CD4-positive, alpha-beta T cell treated with Interferon alpha-2 for 1 hour (primary cell): ENCODE measurements around the gene ADAD2.
"Not testable (repeated sequence)": the region's sequence is repeated elsewhere in the genome, so short reads cannot be mapped to it uniquely, and the experiment has no call there.

Source experiments
- DNase-seq, 2 donors: peaks; one replicate each; pipeline ENCODE4 v3.0.0-alpha.2; 2020 to 2022

ADAD2 gene

DNA sequence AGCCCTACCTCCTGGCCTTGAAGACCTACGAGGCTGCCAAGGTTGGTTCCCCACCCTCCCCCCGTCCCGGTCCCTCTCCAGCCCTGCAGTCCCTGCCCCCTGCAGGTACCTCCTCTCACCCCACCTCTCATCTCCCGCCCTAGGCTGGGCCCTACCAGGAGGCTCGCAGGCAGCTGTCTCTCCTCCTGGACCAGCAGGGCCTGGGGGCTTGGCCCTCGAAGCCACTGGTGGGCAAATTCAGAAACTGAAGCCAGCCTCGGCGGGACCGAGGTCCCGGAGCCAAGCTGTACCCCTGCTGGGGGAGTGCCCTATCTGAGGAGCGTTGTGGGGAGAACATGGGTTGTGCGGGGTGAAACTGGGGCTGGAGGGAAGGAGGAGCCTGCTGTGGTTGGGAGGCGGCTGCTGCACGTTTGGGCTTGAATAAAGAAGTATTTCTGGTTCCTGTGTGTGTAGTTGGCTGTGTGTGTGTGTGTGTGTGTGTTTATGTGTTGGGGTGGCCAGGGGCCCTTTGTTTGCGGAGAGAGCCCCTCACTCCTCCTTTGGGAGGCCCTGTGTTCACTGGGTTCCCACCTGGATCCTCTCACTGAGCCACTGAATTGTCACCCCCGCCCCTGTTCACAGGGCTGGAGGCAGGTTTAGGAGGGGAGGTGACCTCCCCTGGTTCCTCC lies 5.9 kb downstream of the ADAD2 start:
- DNase-seq, result no peak

DNA sequence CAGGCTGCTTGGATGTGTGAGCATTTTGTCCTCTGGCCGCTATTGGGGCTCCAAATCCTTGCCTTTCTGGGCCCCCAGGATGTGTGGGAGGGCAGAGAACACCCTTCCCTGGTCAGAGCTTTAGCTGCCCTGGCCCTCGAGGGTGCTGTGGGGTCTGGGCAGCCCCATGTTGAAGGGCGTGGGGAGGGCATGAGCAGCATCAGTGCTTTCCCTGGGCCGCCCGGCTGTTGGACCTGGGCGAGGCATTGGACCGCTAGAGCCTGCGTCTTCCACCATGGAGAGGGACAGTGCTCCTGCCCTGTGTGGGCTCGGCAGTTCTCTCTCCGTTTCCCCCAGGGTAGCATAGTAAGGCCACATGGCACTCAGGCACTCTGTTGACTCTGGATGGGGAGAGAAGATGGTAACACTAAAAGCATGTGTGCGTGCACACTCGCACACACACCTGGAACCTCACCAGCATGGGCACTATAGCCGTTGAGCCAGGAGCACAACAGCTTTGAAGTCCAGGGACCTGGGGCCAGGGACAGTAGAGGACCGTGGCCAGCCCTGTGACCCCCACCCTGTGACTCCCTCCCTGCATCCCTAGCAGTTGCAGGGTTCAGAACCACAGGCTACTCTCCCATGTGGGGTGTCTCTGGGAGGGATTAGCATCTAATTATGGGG lies 6.6 kb downstream of the ADAD2 start:
- DNase-seq, result no peak

DNA sequence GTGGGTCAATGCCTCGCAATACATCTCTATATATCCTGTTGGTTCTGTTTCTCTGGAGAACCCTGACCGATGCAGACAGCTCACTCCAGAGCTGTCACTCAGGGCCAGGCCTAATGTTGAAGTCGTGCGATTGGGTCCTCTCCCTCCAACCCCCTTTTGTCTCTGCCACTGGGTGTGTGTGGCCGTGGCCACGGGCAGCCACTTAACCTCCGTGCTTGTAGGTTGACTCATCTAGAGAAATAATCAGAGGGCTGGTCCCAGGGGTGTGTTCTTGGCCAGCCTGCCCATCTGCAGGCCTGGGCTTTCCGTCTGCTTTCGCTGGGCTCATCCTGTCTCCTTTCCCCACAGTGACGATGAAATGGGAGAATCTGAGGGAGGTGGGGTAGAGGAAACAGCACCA lies 7.4 kb downstream of the ADAD2 start:
- DNase-seq, result no peak

DNA sequence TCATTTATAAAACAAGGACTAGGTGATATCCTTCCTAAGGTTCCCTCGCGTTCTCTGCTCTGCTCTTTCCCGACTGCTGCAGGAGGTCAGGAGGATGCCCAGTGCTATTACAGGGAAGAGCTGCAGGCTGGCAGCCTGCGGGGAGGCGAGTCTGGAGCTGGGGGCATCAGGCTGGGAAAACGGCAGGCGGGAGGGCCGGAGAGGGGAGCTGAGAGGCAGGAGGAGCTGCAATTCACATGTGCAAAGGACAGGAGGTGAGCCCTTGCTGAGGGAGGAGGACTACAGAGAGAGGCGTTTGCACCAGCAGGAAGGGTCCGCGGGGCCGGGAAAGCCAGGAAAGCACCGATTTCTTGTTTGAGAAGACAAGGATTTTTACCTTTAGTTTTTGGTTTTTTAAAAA lies 8.1 kb downstream of the ADAD2 start:
- no peak for DNase-seq

DNA sequence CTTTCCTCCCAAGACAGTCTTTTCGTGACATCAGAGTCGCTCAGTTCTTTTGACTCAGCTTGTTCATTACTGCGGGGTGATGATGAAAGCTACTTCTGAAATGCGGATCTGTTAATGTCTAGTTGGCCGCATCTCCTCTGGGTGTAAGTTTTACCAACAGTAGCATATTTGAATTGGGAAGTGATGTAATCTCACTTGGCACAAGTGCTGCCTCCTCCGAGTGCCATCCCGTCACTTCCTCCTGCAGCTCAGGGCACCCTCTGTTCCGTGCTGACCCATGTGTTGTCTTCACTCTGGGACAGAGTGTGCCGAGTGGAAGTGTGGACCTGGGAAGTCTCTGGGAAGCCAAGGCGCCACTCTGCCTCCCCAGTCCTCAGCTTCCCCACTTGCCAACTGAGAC lies 8.9 kb downstream of the ADAD2 start:
- peak in 1 of 2 donors; percentile 36 for DNase-seq

DNA sequence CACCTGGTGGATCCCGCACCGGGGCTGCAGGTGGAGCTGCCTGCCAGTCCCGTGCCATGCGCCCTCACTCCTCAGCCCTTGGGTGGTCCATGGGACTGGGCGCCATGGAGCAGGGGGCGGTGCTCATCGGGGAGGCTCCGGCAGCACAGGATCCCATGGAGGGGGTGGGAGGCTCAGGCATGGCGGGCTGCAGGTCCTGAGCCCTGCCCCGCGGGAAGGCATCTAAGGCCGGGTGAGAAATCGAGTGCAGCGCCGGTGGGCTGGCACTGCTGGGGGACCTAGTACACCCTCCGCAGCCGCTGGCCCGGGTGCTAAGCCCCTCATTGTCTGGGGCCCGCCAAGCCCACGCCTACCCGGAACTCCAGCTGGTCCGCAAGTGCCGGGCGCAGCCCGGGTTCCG lies 13.6 kb downstream of the ADAD2 start:
- not testable (repeated sequence) for DNase-seq

DNA sequence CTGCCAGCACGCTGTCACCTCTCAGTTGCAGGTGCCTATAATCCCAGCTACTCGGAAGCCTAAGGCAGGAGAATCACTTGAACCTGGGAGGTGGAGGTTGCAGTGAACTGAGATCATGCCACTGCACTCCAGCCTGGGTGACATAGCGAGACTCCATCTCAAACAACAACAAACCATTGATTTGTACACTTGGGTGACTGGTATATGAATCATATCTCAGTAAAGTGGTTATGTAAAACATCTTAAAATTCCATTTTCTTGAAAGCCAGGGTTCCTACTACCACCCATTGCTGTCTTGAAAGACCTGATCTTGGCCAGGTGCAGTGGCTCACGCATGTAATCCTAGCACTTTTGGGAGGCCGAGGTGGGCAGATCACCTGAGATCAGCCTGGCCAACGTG lies 14.2 kb downstream of the ADAD2 start:
- not testable (repeated sequence) for DNase-seq

DNA sequence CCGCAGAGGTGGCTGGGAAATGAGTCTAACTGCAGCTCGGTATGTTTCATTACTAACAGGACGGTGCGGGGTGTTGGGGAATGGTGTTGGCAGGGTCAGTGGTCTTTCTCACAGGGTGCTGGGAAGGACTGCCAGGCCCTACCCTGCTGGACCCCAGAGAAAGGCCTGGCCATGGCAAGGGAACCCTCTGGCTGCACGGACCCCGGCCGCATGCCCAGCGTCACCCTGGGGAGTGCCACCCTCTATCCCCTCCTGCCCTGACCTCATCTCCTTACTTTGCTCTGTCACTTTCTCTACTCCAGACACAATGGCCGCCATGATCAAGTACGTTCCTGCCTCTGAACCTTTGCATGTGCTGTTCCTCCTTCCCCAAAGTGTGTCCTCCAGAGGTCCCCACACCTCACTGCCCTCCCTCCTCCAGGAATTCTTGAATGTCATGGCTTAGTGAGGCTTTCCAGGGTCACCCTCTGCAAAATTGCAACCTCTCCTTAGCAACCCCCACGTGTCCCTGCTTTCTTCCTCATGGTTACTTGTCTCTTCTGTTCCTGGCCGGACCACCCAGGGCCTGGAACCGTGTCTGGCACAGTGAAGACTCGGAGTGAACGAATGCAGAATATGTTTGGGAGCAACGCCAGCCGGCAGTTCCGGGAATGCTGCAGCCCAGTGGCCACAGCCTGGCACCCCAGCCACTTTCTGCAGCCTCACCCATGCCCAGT lies 15.2 kb downstream of the ADAD2 start:
- no peak for DNase-seq

DNA sequence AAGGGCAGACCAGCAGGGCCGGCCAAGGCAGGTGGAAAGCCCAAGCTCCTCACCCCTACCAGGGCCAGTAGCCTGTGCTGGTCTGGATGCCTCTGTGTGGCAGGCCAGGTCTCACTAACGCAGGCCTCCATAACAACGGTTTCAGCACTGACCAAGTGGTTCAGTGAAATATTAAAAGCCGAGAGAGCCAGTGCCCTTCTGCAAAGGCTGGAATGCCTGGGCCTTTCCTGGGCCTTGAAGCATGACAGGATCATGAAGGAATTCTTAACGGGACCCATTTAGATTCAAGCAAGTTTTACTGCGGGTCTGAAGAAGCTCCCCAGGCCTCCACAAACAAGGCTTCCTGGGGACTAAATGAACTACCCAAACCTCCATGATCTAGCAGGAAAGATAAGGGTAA lies 16.3 kb downstream of the ADAD2 start:
- no peak for DNase-seq

DNA sequence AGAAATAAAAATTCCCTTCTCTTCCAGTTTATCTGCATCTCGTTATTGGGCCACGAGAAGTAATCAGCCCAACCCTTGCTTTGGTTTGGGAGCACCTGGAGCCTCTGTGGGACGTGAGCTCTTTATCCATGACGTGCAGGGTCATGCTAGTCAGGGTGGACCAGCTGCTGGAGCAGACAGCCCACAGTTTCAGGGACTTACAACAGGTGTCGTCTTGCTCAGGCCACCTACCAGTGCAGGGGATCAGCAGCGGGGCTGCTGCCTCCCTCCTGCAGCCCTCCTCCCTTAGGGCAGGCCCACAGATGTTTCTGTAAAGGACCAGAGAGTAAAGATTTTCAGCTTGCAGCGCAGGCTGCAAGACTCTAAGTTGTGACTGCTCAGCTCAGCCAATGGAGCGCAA lies 16.9 kb downstream of the ADAD2 start:
- no peak for DNase-seq

DNA sequence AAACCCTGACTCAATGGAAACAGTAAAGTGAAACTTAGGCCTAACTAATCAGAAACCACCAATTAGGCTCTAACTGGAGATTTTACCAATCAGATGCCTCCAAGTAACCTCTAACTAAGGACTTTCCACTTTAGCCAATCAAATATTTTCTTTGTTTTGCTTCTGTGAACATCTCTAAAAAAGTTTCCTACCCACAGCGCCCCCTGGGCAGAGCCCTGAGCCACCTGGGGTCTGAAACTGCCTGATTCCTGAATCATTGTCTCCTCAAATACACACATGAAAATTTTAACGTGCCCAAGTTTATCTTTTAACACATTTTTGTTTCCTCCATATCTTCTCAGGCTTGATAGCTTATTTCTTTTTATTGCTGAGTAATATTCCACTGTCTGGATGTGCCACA lies 19.0 kb downstream of the ADAD2 start:
- no peak for DNase-seq

DNA sequence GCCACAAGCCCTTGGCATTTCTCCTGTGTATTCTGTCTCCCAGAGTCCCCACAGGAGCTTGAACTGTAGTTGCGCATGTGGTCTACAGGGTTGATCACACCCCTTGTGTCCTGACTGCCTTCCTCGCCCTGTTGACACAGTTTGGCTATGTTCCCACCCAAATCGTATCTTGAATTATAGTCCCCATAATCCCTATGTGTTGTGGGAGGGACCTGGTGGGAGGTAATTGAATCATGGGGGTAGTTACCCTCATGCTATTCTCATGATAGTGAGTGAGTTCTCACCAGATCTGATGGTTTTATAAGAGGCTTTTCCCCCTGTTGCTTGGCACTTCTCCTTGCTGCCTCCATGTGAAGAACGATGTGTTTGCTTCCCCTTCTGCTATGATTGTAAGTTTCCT lies 21.2 kb downstream of the ADAD2 start:
- no peak for DNase-seq

DNA sequence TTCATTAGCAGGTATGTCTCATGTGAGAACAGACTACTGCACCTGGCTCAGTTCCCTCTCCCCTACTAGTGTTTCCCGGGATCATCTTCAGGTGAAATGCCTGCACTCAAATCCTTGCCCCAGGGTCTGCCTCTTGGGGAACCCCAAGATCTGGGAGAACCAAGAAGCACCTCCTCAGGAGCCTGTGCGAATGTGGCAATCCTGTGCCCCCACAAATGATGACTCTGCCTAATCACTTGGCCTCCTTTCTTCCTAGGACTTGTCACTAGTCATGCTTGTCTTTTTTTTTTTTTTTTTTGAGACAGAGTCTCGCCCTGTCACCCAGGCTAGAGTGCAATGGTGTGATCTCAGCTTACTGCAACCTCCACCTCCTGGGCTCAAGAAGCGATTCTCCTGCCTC lies 21.7 kb downstream of the ADAD2 start:
- DNase-seq, result no peak

DNA sequence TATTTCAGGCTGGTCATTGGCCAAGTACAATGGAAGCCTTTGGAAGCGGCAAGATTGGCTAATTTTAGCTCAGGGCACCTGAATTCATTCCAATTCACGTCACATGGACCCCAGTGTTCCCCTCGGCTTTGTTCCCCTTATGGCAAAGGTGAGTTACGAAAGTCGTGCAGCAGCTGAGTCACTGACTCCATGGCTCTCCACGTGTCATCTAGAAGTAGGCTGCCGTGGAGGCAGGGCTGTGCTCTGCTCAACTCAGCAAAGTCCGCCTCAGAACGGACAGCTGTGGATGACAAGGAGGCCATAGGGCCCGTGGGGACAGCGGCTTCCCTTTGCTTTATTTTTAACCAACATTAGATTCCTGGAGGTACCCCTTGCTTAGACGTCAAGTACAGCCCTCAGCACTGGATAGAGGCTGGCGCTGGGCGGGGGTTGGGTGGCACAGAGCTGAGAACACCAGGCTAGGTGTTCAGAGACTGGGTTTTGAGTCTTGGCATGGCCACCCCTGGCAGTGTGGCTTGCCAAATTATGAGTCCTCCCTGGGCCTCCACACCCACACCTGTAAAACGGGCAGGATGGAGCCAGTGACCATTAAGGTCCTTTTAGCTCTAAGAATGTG lies 23.6 kb downstream of the ADAD2 start:
- no peak for DNase-seq

DNA sequence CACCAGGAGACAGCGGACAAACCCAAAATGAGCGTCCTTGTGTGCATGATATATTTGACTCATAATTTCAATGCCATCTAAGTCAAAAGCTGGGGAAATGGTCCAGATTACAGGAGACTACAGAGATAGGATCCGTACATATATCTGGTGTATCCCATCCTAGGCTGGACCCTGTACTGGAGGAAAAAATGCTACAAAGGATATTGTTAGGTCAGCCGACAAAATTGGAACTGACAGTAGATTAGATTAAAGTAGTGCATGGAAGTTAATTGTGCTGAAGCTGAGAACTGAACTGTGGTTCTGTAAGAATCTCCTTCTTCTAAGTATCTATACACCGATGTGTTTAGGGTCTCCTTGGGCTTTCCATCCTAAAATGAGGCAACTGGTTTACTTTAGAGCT lies 24.6 kb downstream of the ADAD2 start:
- no peak for DNase-seq

DNA sequence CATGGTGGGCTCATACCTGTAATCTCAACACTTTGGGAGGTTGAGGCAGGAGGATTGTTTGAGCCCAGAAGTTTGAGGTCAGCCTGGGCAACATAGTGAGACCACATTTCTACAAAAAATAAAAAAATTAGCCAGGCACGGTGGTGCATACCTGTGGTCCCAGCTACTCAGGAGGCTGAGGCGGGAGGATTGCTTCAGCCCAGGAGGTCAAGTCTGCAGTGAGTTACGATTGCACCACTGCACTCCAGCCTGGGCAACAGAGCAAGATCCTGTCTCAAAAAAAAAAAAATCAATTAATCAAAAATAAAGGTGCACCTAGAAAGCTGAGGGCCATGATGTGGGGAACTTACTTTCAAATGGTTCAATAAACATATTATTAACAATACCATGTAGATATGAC lies 25.2 kb downstream of the ADAD2 start:
- DNase-seq, result not testable (repeated sequence)

DNA sequence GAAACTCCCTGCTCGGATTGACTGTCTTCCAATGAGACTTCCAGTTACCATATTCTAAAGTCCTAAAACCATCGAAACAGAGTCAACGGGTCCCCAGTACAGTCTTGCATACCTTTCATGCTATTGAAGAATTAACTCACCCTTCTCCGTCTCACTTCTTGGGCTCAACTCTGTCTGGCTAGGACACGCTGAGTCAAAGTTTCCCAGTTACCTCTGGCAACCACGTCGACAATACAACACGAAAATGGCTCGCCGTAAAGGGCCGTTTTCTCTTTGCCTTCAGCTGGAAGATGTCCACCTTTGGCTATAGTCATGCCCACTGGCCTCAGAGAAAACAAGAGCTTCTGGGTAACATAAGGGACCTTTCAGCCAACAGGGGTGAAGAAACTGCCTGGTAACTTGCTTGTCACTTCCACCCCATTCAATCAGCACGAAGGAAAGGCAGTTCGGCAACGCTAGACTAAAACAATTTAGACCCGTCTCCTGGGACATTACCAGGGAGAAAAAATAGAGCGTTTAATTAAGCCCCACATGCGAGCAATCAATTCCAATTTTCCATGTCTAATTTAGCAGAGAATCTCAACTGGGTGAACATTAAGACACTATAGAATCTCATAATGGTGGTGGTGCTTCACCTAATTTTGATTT lies 27.3 kb downstream of the ADAD2 start:
- no peak for DNase-seq

DNA sequence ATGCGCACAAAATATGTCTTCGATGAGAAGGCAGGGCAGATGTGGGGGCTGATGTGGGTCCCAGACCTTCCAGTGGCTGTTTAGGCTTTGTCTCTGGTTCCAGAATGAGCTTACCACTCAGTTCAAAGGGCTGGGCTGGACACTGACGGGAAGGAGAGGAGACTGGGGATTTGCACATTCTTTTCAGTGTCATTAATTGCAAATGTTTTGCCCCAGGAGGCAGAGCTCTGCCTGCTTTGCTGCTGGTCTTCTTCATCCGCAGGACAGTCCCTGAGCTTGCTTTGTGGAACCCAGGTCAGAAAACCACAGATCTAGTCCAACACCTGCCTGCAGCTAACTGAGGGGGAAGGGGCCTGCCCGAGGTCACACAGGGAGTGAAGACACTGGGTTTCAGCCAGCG lies 28.0 kb downstream of the ADAD2 start:
- DNase-seq, result no peak

DNA sequence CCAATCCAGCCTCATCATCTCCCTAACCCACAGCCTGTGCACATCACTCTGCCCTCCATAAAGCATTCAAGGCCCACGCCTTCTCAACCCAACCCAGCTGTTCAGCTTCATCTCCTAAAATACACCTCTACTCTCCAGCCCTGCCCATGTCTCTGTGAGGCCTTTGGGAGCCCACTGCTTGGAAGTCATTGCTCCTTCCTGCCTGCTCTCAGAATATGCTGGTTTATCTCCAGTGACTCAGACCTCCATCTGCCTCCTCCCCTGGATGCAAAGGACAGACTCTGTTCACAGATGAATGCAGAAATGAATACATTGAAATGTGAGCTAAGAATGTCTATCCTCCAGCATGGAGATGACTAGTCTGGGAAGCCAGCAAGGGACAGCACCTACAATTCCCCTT lies 29.9 kb downstream of the ADAD2 start:
- DNase-seq, result no peak

DNA sequence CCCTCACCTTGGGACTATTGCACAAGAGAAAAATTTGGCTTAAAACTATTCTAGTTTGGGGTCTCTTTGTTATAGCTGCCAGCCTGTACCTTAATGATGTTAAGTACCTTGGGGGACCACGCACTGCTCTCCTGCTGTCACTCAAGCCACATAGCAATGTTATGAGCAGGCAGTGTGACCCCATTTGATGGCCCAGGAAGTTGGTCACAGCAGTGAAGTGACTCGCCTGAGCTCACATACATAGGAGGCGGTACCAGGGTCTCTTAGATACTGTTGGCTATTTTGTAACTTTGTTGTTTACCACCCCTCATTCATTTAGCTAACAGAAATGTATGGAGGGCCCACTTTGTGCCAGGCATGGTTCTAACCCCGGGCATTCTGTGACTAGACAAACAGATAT lies 32.5 kb downstream of the ADAD2 start:
- DNase-seq, result no peak

DNA sequence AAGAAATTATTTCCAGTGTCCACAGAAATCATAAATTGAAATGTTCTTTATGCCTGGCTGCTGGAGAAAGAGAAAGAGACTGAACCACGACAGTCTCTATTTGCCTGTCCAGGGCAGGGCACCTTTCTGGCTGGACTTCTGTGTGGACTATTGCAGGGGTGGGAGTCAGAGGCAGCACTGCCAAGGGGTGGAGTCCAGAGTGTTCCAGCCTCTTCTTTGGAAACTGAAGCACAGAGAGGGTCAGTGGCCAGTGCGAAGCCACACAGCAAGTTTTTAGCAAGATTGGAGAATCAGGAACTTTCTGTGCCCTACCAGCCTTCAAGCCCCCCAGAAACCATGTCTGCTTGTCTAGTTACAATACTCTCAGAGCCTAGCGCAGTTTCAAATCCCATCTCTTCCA lies 33.6 kb downstream of the ADAD2 start:
- DNase-seq, result no peak

DNA sequence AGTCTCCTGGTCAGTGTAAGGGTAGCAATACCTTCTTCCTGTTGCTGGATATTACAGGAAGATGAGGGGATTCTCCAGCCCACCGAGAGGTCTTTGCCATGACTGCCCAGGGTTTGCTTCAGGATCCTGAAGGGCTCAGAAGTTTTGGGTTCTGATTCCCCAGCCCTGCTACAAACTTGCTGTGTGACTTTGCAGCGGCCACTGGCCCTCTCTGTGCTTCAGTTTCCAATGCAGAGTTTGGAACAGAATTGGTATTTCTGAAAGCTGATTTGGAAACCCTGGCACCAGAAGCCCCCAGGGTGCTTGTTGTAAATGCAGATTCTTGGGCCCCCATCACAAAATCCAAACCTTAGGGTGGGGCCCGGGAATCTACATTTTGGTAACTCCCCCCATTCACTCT lies 34.2 kb downstream of the ADAD2 start:
- DNase-seq, result no peak

DNA sequence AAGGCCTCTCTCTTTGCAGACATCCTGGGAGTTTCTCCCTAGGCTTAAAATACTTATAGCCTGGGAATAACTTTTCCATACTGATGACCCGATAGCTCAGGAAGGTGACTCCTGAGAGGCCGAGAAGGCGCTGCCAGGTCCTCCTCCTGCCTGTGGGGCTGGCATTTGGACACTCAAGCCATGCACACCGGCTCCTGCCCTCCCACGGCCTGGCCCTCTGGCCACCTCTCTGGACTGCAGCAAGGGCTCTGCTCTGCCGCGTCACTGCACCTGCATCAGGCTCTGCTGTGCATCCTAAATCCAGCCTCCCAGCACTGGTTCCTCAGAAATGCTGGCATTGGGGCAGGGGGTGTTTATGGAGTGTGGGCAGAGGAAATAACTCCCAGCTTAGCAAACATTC lies 34.6 kb downstream of the ADAD2 start:
- DNase-seq, result no peak
